HG03060 (cell line): Measurements from ENCODE around the gene CAMTA2.
"Not testable (repeated sequence)": the region's sequence is repeated elsewhere in the genome, so short reads cannot be mapped to it uniquely, and the experiment has no call there.

Experiments used
- ATAC-seq: cut with Tn5 transposase; IDR thresholded peaks from one replicate; pipeline ENCODE4 v1.9.1; 2021; ENCODE audit warnings: low read depth, moderate number of reproducible peaks; ENCODE audit not compliant: unreplicated experiment

The CAMTA2 gene

DNA sequence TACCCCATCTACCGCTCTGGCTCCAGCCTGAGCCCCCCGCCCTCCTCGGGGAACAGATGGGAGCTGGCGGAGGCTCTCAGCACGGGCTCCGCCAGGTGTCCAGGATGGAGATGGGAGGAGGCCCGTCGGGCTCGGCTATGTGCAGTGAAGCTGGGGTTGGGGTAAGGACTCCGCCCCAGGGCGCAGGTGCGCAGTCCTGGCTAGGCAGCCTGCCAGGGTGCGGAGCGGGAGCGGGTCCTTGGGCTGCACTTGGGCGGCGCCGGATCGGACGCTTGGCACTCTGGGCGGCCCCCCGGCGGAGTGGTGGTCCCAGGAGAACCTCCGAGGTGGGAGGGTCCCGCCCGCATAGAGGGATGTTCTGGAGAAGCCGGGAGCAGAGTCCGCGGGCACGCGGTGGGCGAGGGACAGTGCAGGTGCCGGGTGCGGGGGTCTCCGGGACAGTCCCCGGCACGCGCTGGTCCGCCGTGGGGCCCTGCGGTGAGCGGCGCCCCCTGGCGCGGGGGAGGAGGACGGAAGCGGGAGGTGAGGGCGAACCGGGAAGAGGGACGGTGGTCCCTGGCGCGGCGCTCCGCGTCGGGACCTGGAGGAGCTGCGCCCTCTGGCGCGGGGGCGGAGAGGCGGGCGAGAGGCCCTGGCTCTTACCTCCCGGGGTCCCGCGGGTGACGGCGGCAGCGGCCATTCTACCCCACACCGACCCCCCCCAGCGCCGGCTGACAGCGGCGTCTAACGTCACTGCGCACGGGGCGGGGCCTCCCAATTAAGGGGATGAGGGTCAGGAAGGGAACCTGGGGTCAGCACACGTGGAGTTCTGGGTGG, at the start of gene CAMTA2:
TSS of gene CAMTA2 (minus strand) at position 725 of the 816 bp plus-strand sequence. CDS start 1,453 bp downstream, outside the sequence.
- no peak for ATAC-seq

DNA sequence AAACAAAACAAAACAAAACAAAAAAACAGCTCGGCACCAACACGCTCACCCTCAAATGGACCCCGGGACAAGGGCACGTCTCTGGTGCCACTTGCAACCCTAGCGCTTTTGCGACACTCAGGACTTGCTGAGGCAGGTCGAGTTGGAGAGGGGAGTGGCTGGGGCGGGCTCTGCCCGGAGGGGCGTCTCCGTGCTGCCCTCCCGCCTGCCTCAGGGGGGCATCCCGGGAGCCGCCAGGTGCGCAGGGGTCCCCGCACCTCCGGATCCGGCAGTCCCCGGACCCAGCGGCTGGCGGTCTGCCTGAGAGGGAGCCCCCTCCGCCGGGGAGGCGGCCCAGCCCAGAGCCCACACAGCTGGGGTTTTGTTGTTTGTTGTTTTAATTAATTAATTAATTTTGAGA, 47.8 kb upstream of the CAMTA2 start, which contains the start of gene SLC52A1:
TSS of gene SLC52A1 (minus strand) at position 112 of the 400 bp plus-strand sequence. CDS start 820 bp downstream, outside the sequence.
- no peak for ATAC-seq

GRCh38 chr17:5034651-5035050, 47.2 kb upstream of the CAMTA2 start:
- ATAC-seq: no peak

DNA sequence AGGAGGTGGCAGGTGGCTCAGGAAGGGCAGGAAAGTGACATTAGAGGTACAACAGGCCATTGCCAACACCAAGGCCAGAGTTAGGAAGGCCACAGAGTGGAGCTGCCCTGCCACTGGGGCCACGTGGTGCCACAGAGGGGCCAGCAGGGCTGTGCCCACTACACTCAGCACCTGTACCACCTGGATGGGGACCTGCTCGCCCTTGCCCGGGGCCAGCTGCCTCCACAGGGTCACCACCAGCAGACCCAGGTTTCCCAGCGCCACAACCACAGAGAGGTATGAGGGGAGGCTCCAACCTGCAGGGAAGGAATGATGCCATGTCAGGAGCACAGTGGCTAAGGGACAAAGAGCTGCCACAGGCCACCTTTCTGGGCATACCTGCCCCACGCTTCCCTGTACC, 46.6 kb upstream of the CAMTA2 start:
- no peak for ATAC-seq

GRCh38 chr17:5033352-5034015, 46.0 kb upstream of the CAMTA2 start:
- ATAC-seq: no peak

DNA sequence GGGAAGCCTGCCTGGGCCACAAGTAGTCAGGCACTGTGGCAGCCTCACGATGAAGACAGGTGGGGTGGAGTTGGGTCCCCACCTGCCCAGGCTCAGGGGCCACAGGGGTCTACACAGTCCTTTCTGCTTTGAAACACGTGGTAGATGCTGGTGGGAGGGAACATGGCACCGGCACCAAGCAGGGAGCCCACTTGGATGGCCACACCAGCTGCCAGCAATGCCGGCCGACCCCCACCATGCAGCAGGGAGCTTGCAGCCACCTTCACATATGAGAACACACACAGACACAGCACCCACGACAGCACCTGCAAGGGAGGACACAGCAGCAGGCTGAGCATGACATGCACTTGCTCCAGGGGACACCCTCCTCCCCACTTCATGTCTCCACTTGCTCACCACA, 45.4 kb upstream of the CAMTA2 start:
- ATAC-seq: no peak

DNA sequence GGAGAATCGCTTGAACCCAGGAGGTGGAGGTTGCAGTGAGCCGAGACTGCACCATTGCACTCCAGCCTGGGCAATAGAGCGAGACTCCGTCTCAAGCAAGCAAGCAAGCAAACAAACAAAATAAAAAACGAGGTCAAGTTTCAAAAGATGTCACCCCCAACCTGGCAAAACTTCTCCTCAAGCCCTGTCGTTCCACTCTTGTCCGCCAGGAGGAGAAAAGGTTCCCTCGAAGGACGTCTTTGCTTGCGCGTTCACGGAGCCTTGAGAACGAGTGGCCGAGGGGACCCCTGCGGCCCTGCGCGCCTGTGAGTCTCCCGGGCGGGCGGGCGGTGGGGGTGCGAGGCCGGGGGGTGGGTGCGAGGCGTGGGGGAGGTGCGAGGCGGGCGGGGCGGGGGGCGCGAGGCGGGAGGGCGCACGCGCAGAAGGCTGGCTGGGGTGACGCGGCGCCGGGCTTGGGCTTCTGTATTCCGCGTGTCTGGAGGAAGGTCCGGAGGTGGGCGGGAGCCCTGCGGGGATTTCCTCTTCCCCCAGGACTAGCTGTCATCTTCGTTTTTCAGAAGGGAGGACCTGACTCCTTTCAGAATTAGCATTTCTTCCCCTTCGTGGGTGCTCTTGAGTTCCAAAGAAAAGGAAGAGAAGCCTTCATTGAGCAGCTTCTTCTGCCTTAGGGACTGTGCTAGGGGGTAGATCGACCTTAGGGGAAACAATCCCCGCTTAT, 44.0 kb upstream of the CAMTA2 start:
- no peak for ATAC-seq

DNA sequence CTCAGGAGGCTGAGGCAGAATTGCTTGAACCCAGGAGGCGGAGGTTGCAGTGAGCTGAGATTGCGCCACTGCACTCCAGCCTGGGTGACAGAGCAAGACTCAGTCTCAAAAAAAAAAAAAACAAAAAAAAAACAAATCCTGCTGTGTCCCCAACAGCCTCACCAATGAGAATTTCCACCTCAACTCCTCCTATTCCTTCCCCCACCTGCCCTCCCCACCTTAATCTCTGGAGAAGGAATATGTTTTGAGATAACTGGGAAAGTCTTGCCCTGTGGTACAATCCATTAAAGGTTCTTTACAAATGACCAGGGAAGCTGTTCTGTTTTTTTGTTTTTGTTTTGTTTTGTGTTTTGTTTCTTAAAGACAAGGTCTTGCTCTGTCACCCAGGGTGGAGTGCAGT, 42.7 kb upstream of the CAMTA2 start:
- ATAC-seq: not testable (repeated sequence)

DNA sequence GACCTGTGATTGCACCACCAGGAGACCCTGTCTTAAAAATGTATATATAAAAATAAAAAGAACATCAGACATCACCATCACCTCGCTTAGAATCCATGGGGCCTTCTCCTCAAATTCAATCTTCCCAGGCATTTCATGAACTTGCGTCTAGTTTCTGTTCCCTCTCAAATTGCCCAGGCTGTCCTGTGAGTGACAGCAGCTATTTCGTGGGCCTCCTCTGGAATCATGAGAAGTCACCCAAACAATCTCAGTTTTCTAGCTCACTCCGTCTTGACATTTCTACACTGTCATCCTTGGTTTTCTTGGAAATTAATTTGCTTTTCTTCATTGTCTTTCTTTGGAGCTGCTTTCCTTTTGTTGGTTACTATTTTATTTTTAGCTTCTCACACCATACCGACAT, 40.4 kb upstream of the CAMTA2 start:
- no peak for ATAC-seq

- ATAC-seq: no peak
Measured at GRCh38 chr17:5027299-5027698, 39.8 kb upstream of the CAMTA2 start.

- ATAC-seq: no peak
Measured at GRCh38 chr17:5024604-5025003, 37.1 kb upstream of the CAMTA2 start.

GRCh38 chr17:5023588-5024147, 36.2 kb upstream of the CAMTA2 start:
- no peak for ATAC-seq

DNA sequence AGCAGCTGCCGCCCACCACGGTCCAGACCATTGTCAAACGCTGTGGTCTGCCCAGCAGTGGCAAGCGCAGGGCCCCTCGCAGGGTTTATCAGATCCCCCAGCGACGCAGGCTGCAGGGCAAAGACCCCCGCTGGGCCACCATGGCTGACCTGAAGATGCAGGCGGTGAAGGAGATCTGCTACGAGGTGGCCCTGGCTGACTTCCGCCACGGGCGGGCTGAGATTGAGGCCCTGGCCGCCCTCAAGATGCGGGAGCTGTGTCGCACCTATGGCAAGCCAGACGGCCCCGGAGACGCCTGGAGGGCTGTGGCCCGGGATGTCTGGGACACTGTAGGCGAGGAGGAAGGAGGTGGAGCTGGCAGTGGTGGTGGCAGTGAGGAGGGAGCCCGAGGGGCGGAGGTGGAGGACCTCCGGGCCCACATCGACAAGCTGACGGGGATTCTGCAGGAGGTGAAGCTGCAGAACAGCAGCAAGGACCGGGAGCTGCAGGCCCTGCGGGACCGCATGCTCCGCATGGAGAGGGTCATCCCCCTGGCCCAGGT, 34.8 kb upstream of the CAMTA2 start:
- ATAC-seq: no peak

DNA sequence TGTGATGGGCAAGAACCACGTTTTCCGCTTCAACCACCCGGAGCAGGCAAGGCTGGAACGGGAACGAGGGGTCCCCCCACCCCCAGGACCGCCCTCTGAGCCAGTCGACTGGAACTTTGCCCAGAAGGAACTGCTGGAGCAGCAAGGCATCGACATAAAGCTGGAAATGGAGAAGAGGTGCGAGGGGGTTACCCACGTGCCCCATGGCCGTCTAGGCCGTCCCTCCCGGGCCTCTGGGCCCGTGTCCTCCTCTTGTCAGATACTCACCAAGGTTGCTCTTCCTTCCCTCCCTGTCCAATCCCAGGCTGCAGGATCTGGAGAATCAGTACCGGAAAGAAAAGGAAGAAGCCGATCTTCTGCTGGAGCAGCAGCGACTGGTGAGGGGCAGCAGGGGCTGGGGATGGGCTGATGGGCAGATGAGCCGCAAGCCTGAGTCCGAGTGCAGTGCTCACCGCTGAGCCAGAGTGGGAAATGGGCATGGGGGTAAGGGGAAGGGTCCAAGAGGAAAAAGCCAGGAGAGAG, 33.1 kb upstream of the CAMTA2 start:
- no peak for ATAC-seq

DNA sequence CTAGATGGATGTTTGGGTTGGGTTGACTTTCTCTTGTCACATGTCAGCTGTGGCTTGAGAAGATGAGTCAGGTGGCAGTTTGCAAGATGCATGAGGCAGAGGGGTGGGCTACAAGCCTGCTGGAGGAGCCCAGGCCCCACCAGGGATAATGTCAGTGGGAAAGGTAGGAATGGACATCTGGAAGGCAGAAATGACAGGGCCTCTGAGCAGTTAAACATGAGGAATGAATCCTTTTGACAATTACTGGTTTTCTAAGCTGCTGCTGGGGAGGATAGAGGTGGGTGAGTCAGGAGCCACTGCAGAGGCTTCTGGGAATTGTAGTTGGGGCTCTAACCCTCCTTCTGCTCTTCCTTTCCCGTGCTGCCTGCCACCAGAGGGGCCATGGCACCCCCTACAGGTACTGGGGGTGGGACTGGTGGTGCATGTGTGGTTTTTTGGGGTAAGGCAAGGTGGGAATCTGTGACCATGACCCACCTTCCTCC, 32.0 kb upstream of the CAMTA2 start:
- ATAC-seq: no peak

DNA sequence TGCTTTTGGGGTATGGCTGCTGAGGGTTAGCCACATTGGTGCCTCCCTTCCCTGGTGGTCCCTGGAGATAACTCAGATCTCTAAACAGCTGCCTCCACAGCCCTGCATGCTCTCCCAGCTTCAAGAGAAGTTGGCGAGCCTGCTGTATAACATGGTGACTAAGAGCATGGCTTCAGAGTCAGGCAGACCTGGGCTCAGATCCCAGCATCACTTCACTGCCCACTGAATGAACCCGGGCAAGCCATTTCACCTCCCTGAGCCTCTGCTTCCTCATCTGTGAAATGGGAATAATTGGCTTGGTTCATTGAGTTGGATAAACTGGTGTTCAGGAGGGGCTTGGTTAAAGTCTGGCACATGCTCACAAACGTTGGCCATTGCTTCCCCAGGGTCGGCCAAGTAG, 26.9 kb upstream of the CAMTA2 start:
- ATAC-seq: no peak

DNA sequence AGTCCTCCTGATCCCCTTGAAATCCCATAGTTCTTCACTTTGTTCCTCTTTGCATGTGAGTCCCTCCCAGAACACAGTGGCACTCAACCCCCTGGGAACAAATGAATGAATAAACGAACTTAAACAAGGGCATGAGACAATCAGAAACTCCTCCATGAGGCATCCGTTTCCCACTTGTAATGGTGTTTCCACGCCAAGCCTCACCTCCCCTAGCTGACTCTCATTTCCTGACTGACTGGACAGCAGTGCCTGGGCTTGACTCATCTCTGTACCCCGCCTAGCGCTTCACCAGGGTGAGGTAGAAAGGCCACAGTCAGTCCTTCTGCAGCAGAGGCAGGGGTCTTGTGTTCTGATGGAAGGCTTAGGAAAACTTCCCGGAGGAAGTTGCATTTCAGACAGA, 24.5 kb upstream of the CAMTA2 start:
- no peak for ATAC-seq

- ATAC-seq: no peak
Measured at GRCh38 chr17:5003214-5003867, 15.9 kb upstream of the CAMTA2 start.

DNA sequence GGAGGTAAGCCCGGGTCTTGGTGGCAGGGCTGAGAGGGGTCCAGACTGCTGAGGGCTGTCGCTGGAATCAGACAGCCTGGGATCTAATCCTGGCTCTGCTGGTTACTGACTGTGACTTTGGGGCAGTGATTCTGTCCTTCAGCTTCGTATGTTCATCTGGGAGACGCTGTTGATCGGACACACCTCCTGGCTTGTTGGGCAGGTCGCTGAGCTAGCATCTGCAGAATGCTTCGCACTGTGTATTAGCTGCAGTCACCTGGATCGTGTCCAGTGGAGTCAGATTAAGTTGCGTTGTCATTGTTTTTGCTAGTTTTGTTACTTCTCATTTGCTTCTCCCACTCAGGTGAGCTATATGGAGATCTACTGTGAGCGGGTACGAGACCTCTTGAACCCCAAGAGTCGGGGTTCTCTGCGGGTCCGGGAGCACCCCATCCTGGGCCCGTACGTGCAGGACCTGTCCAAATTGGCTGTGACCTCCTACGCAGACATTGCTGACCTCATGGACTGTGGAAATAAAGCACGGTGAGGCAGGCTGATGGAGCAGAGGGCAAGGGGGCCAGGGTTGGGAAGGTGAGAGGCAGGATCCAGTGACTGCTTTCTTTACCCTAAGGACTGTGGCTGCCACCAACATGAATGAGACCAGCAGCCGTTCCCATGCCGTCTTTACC, 14.8 kb upstream of the CAMTA2 start:
- no peak for ATAC-seq
